Adipose tissue (tissue), 3 donors: ENCODE measurements around the gene SLAMF7. TPM values are rescaled to one million over a fixed set of nuclear protein-coding genes. Genes with fewer than 3 reads are reported as not detected.

Experiments used
- H3K27ac ChIP-seq: one replicate; pipeline ENCODE4 v1.5.1; 2013; ENCODE audit warnings: low read depth, low read length
- WGBS, 3 donors: extraction: QIAGEN DNeasy Blood & Tissue Kit; methylation state at CpG; one replicate each; pipeline ENCODE4 v1.1.7; 2013; 5-methylcytosine and 5-hydroxymethylcytosine counted together
- polyA plus RNA-seq, 3 donors: library from polyadenylated mRNA; stranded (reverse); fragments of 200-250 nt; gene quantifications; one replicate each; pipeline ENCODE4 v1.2.3, GENCODE V29; 2013
- donor health status: healthy with polysubstance abuse.
- donor health status: Bipolar disorder and iron deficiency.
- donor health status: healthy.

SLAMF7 gene
- polyA plus RNA-seq, 3 donors: 0.34 to 0.65 (median 0.35) TPM

DNA sequence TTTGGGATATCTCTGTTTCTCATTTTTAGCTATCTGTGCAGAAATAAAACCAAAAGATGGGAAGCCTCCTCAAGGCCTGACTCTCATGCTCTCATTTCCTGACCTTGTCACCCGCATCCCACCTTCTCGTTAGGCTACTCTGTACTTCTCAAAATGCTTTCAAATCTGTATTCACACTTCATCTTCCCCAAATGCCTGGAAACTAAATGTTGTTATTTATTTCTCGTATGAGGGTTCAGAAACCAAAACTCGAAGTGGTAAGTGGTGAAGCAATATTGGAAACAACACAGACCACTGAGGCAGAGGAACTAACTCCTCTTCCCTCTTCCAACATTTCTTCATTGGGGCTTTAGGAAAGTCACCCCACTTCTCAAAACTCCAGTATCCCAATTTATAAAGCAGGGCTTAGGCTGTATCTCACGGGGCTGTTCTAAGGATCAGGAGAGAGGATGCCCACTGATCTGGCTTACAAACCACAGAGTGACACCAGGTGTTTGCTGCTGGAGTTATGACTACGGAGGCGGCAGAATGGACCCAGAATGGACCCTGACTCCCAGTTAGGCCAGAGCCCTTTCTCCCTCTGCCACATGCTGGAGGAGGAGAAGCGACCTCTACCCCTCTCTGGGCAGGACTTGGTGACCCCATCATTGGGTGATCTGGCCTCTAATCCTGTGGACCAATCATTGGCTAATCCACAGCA lies 3.5 kb downstream of the SLAMF7 start:
- H3K27ac ChIP-seq: no peak overlapping the region
- WGBS, 3 donors: 74 to 88% (median 80%) methylated on average over 8 of the region's 8 CpGs

- H3K27ac ChIP-seq: no peak overlapping the region
- 81 to 88% (median 86%) methylated on average over 3 of the region's 3 CpGs for WGBS, 3 donors
Measured at GRCh38 chr1:160743266-160743665, 4.2 kb downstream of the SLAMF7 start.

- WGBS, 3 donors: 68 to 72% (median 69%) methylated on average over 7 of the region's 7 CpGs
- no peak overlapping the region for H3K27ac ChIP-seq
Measured at GRCh38 chr1:160744199-160744851, 5.3 kb downstream of the SLAMF7 start.

DNA sequence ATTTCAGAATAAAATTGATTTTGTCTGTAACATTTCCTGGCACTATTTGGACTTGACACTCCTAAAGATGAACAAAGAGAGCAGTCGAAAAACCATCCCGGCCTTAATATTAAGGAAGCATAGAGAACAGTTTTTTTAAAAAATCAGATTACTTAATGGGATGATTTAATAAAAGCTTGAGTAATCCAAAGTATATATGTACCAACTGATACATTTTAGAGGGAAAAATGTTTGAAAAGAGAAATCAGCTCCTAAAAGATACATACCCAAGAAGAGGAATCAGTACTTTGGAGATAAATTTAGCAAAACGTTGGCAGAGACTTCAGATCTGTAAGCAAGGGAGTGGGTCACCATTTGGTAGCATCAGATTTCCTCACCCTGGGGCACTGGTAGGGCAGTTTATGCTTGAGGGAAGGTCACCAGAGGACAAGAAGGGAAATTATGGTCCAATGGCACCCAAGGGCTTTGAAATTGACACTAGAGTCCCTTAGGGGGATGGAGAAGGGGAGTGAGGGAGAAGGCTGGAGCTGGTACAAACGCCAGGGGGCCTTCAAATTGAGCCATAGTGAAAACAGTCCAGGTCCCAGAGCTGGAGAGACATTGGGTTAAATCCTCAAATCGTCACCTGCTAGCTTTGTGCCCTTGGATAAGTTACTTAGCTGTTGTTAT lies 5.9 kb downstream of the SLAMF7 start:
- H3K27ac ChIP-seq: no peak overlapping the region
- WGBS, 3 donors: 65 to 74% (median 68%) methylated on average over 5 of the region's 5 CpGs

GRCh38 chr1:160745551-160745950 lies 6.5 kb downstream of the SLAMF7 start:
- H3K27ac ChIP-seq: no peak overlapping the region
- 43 to 55% (median 46%) methylated on average over 1 of the region's 1 CpG for WGBS, 3 donors

- 65 to 84% (median 81%) methylated on average over 7 of the region's 7 CpGs for WGBS, 3 donors
- no peak overlapping the region for H3K27ac ChIP-seq
Measured at GRCh38 chr1:160746836-160747500, 7.9 kb downstream of the SLAMF7 start.

DNA sequence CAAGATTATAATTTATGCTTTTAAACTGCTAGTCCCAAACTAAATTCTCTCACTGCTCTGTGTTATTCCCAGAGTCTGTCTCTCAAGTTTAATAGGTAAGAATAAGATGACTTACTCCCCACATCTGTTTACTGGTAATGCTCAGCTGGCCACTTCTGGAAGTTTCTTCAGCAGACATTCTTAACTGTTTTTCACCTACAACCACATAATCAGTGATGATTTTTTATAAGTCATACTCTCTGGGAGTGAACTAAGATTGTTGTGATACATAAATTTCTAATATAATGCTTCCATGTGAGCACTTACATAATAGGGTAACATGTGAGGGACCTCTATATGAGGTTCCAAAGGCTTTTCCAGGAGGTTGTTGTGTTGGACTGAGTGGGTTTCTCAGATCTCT lies 8.7 kb downstream of the SLAMF7 start:
- H3K27ac ChIP-seq: no peak overlapping the region

GRCh38 chr1:160748181-160748877 lies 9.3 kb downstream of the SLAMF7 start:
- WGBS, 3 donors: 78 to 81% (median 80%) methylated on average over 10 of the region's 10 CpGs
- H3K27ac ChIP-seq: no peak overlapping the region

GRCh38 chr1:160748878-160749269 lies 9.8 kb downstream of the SLAMF7 start:
- WGBS, 3 donors: 88 to 97% (median 95%) methylated on average over 1 of the region's 1 CpG
- no peak overlapping the region for H3K27ac ChIP-seq

- no peak overlapping the region for H3K27ac ChIP-seq
- 78 to 93% (median 82%) methylated on average over 2 of the region's 2 CpGs for WGBS, 3 donors
Measured at GRCh38 chr1:160750608-160751007, 11.6 kb downstream of the SLAMF7 start.

DNA sequence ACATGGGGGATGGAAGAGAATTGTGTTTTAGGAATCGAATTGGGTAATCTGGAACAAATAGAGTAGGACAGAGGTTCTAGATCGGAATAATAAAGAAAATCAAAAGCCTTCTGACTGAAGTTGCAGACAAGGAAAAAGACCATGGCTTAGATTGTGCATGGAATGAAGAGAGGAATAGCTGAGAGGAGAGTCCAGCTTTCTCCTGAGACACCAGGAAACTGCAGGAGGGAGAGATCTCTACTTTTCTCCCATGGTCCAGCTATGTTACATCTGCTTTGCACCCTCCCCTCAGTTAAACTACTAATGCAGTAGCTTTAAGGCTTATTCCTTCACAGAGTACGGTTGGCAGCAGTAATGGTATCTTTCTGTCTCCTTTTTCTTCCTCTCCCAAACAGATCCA lies 13.4 kb downstream of the SLAMF7 start:
- no peak overlapping the region for H3K27ac ChIP-seq
- 61 to 83% (median 78%) methylated on average over 3 of the region's 3 CpGs for WGBS, 3 donors

DNA sequence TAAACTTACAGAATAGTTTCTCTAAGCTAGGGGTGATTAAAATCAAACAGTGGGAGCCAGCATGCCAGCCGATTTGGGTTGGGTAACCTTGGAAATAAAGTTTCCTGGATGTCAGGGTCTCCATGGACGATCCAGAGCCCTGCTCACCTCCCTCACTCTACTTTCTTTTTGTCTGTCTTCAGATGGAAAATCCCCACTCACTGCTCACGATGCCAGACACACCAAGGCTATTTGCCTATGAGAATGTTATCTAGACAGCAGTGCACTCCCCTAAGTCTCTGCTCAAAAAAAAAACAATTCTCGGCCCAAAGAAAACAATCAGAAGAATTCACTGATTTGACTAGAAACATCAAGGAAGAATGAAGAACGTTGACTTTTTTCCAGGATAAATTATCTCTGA lies 13.9 kb downstream of the SLAMF7 start:
- no peak overlapping the region for H3K27ac ChIP-seq
- WGBS, 3 donors: 29 to 62% (median 56%) methylated on average over 5 of the region's 5 CpGs

DNA sequence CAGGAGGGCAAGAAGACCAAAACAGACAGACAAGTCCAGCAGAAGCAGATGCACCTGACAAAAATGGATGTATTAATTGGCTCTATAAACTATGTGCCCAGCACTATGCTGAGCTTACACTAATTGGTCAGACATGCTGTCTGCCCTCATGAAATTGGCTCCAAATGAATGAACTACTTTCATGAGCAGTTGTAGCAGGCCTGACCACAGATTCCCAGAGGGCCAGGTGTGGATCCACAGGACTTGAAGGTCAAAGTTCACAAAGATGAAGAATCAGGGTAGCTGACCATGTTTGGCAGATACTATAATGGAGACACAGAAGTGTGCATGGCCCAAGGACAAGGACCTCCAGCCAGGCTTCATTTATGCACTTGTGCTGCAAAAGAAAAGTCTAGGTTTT lies 14.5 kb downstream of the SLAMF7 start:
- no peak overlapping the region for H3K27ac ChIP-seq

DNA sequence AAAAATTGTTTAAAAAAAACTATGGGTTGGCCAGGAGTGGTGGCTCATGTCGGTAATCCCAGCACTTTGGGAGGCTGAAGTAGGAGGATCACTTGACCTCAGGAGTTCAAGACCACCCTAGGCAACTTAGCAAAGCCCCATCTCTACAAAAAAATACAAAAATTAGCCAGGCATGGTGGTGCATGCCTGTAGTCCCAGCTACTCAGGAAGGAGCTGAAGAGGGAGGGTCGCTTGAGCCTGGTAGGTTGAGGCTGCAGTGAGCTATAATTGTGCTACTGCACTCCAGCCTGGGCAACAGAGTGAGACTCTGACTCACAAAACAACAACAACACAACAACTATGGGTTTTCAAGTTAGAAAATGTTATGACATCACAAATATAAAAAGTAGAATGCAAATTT lies 16.4 kb downstream of the SLAMF7 start:
- WGBS, 3 donors: 88 to 98% (median 91%) methylated on average over 2 of the region's 2 CpGs

DNA sequence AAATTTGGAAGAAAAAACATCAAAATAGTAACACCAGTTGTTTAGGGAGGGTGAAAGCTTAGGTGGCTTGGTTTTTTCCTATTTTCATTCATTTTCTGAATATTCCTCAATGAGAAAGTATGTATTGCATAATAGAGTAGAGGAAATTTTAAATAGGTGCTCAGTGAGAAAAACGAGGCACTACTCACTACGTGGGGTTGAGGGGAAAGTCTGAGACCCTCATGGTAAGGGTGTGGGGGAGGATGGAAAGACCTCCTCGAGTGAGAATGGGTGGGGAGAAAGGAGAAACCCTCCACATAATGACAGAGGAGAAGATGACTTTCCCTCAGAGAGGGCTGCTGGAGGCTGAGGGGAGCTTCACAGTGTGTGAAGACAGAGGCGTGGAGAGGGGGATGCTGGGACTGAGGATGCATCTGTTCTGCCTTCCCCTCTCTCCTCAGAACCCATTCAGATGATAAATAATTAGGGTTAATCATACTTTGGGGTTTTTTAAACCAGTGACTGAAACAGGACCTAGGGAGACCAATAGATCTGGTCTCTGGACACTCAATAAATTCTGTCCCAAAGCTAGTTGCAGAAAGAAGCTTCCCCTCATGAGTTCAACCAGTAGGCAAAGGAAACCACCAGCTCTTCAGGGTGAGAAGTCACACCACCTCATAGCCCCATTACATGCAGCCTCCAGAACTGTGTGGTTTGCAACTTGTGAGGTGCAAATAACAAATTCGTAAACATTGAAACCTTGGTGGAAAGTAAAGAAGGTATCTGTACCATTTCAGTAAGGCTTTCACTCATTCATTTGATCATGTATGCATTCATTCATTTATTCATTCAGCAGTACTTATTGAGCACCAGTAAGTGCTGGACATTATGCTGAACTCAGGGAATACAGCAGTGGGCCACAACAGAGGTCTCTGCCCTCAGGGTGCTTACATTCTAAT lies 17.1 kb downstream of the SLAMF7 start:
- 68 to 71% (median 70%) methylated on average over 5 of the region's 5 CpGs for WGBS, 3 donors
- H3K27ac ChIP-seq: no peak overlapping the region

More for the DNA sequence above, 16.4 kb downstream of the SLAMF7 start:
- no peak overlapping the region for H3K27ac ChIP-seq

- 81 to 90% (median 88%) methylated on average over 2 of the region's 2 CpGs for WGBS, 3 donors
- no peak overlapping the region for H3K27ac ChIP-seq
Measured at GRCh38 chr1:160756849-160757201, 17.8 kb downstream of the SLAMF7 start.

DNA sequence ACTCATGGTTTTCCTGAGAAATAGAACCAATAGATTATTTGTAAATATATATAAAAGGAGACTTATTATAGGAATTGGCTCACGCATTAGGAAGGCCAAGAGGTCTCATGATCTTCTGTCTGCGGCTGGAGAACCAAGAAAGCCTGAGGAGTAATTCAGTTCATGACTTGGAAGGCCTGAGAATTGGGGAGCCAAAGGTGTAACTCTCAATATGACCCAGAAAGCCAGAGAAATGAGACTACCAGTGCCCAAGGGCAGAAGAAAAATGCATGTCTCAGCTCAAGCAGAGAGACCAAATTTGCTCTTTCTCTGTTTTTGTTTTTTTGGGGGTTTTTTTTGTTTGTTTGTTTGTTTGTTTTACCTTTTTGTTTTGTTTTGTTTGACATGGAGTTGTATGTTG lies 19.5 kb downstream of the SLAMF7 start:
- 94 to 95% (median 95%) methylated on average over 2 of the region's 2 CpGs for WGBS, 3 donors
- H3K27ac ChIP-seq: no peak overlapping the region

- H3K27ac ChIP-seq: no peak overlapping the region
Measured at GRCh38 chr1:160759740-160760139, 20.7 kb downstream of the SLAMF7 start.
